Adrenal gland (tissue), 12 donors: ENCODE measurements around the gene VSX1. TPM values are rescaled to one million over a fixed set of nuclear protein-coding genes. Genes with fewer than 3 reads are reported as not detected.

Experiments used
- DNase-seq, 7 donors: peaks; one replicate each; pipeline ENCODE4 v3.0.0-alpha.2; 2019 to 2020
- H3K27ac ChIP-seq, 5 donors: fragments of 200-600 bp; sonication (generic) in 4 of 5; 1 replicate in 3 of 5; 2 replicates in 2 of 5; pipeline versions ENCODE4 v1.5.1 to v1.8.0; 2016 to 2020; ENCODE audit warnings: mild to moderate bottlenecking in 1 of 5
- H3K27me3 ChIP-seq: fragments of 200-600 bp; 2 replicates; pipeline ENCODE4 v1.8.0; 2021
- H3K36me3 ChIP-seq, 2 donors: fragments of 200-600 bp; replicated peaks in 1 of 2; 1 replicate in 1 of 2; 2 replicates in 1 of 2; pipeline versions ENCODE4 v1.5.1 to v1.8.0; 2018 to 2022
- H3K4me1 ChIP-seq, 2 donors: fragments of 200-600 bp; replicated peaks in 1 of 2; 1 replicate in 1 of 2; 2 replicates in 1 of 2; pipeline versions ENCODE4 v1.5.1 to v1.8.0; 2018 to 2021
- H3K4me3 ChIP-seq, 4 donors: fragments of 200-600 bp; sonication (generic) in 3 of 4; one replicate each; pipeline ENCODE4 v1.5.1; 2016 to 2018
- H3K9me3 ChIP-seq, 3 donors: fragments of 200-600 bp; sonication (generic) in 1 of 3; replicated peaks in 1 of 3; 1 replicate in 2 of 3; 2 replicates in 1 of 3; pipeline versions ENCODE4 v1.5.1 to v1.8.0; 2016 to 2021
- CTCF ChIP-seq, 6 experiments: fragments of 450-650 bp in 4 of 6; fragments of 200-600 bp in 2 of 6; sonication (generic) in 1 of 6; IDR thresholded peaks; 1 replicate in 5 of 6; 2 replicates in 1 of 6; pipeline versions ENCODE4 v1.5.1 to v1.8.0; 2016 to 2021; ENCODE audit warnings: antibody characterized with exemption in 6 of 6, mild to moderate bottlenecking in 2 of 6, moderate library complexity in 1 of 6
- POLR2A ChIP-seq, 2 donors: fragments of 450-650 bp; IDR thresholded peaks; one replicate each; pipeline ENCODE4 v1.6.1; 2017; ENCODE audit warnings: antibody characterized with exemption in 2 of 2, mild to moderate bottlenecking in 2 of 2, moderate library complexity in 1 of 2
- WGBS, 4 donors: extraction: QIAGEN DNeasy Blood & Tissue Kit in 2 of 4; methylation state at CpG; one replicate each; pipeline versions ENCODE4 v1.1.5 to v1.1.7; 2013 to 2017; 5-methylcytosine and 5-hydroxymethylcytosine counted together
- intact Hi-C, 2 donors: fragments of 100-400 bp; cut with DNase I; formaldehyde crosslinking; loops; one replicate each; pipeline versions ENCODE4 v1.14.1 to v1.15.0; 2022 to 2023
- polyA plus RNA-seq, 3 donors: library from polyadenylated mRNA; stranded (reverse); fragments of 200-250 nt in 2 of 3; fragments of 350-450 nt in 1 of 3; fragmentation: Illumina TruSeq in 1 of 3; extraction: RNeasy Lipid Tissue Mini Kit (QIAGEN cat#74804) in 1 of 3; gene quantifications; one replicate each; pipeline ENCODE4 v1.2.3, GENCODE V29; 2013 to 2014
- total RNA-seq, 9 donors: library from RNA; depleted of rRNA in 4 of 9; stranded (reverse); fragments of >200 nt in 4 of 9; fragments of 120-200 nt in 1 of 9; fragmentation: NEBNext Ultra II Directional in 1 of 9; extraction: Animal tissue kit (Norgen Biotek cat#: 25700) in 1 of 9; gene quantifications; one replicate each; pipeline versions ENCODE4 v1.1.0 to v1.2.4, GENCODE V29; 2013 to 2023
- donor health status: healthy with polysubstance abuse.
- donor health status: Bipolar disorder and iron deficiency.
- donor health status: DM: yes; HTN: yes; CAD: no.
- donor health status: DM: no; HTN: no; CAD: no.
- donor health status: DM: no; HTN: no; CAD: no.
- donor health status: DM: yes; HTN: yes; CAD: no.

VSX1 gene
- total and polyA plus RNA-seq, 12 donors, result 0.06 to 2.2 (median 0.52) TPM; not detected in 1

- H3K36me3 ChIP-seq, result peaks cover 0 to 16% of the 10 kb centered on the region in 2 donors
- no peak overlapping the region for H3K27ac ChIP-seq
- 83 to 90% (median 86%) methylated on average over 11 to 14 of the region's 14 CpGs for WGBS, 4 donors
- peak in 1 of 7 donors; percentile 10 for DNase-seq
- no peaks in the 10 kb centered on the region for H3K4me1 ChIP-seq
- H3K4me3 ChIP-seq, result no peak overlapping the region
- H3K27me3 ChIP-seq, result no peaks in the 10 kb centered on the region
- H3K9me3 ChIP-seq, result no peaks in the 10 kb centered on the region
- TF ChIP-seq CTCF (IDR thresholded peaks at IDR 0.05), result no peak
- no peak for TF ChIP-seq POLR2A (IDR thresholded peaks at IDR 0.05)
- intact Hi-C loops, result no loop called here
These were observed 35.7 kb downstream of the VSX1 start for GRCh38 chr20:25046181-25046641.

- intact Hi-C loops, result no loop called here
- no peaks in the 10 kb centered on the region for H3K27me3 ChIP-seq
- TF ChIP-seq POLR2A (IDR thresholded peaks at IDR 0.05) (no peak), CTCF (IDR thresholded peaks at IDR 0.05) (no peak)
- no peak overlapping the region for H3K4me3 ChIP-seq
- no peaks in the 10 kb centered on the region for H3K9me3 ChIP-seq
- DNase-seq, result peak in 1 of 7 donors; percentile 5
- H3K36me3 ChIP-seq, result peaks cover 0 to 16% of the 10 kb centered on the region in 2 donors
- H3K4me1 ChIP-seq, result peaks cover 0 to 5% of the 10 kb centered on the region in 2 donors
- 62 to 73% (median 65%) methylated on average over 5 to 9 of the region's 9 CpGs for WGBS, 4 donors
- H3K27ac ChIP-seq, result no peak overlapping the region
These were observed 36.6 kb downstream of the VSX1 start for GRCh38 chr20:25045343-25045712.

GRCh38 chr20:25044660-25045342 is 37.1 kb downstream of the VSX1 start:
- Histone ChIP-seq H3K36me3 (peaks cover 0 to 16% of the 10 kb centered on the region in 2 donors), H3K27me3 (no peaks in the 10 kb centered on the region), H3K4me1 (peaks cover 5 to 10% of the 10 kb centered on the region in 2 donors), H3K9me3 (no peaks in the 10 kb centered on the region), H3K27ac (no peak overlapping the region), H3K4me3 (no peak overlapping the region)
- 81 to 87% (median 84%) methylated on average over 9 to 14 of the region's 14 CpGs for WGBS, 4 donors
- TF ChIP-seq POLR2A (IDR thresholded peaks at IDR 0.05), result no peak
- TF ChIP-seq CTCF (IDR thresholded peaks at IDR 0.05), result no peak
- intact Hi-C loops, result no loop called here
- DNase-seq, result peak in 1 of 7 donors; percentile 6

GRCh38 chr20:25044261-25044560 is 37.7 kb downstream of the VSX1 start:
- H3K27ac ChIP-seq, result no peak overlapping the region
- H3K4me3 ChIP-seq, result no peak overlapping the region
- H3K4me1 ChIP-seq, result peaks cover 7 to 16% of the 10 kb centered on the region in 2 donors
- TF ChIP-seq CTCF (IDR thresholded peaks at IDR 0.05) (no peak), POLR2A (IDR thresholded peaks at IDR 0.05) (no peak)
- intact Hi-C loops, result no loop called here
- DNase-seq, result peak in 1 of 7 donors; percentile 1
- 97 to 100% (median 99%) methylated on average over 5 of the region's 5 CpGs for WGBS, 4 donors
- no peaks in the 10 kb centered on the region for H3K27me3 ChIP-seq
- H3K36me3 ChIP-seq, result peaks cover 0 to 16% of the 10 kb centered on the region in 2 donors
- no peaks in the 10 kb centered on the region for H3K9me3 ChIP-seq
